OCI-LY1 (cell line): ENCODE measurements around the gene IAH1.
A peak's percentile ranks its signal among the peaks of the same experiment; 100 is the strongest.

Source experiments
- H2AFZ ChIP-seq: fragments of 200-600 bp; sonication (generic), shearing (Covaris generic); 2 replicates; pipeline ENCODE4 v1.6.0; 2014; ENCODE audit warnings: antibody characterized with exemption, mild to moderate bottlenecking, low read length
- H3F3A ChIP-seq: fragments of 200-600 bp; sonication (generic), shearing (Covaris generic); 2 replicates; pipeline ENCODE4 v1.6.0; 2014; ENCODE audit warnings: mild to moderate bottlenecking, antibody characterized with exemption, low read length, moderate library complexity; ENCODE audit not compliant: insufficient read depth
- H3K27ac ChIP-seq: fragments of 200-600 bp; sonication (generic); 2 replicates; pipeline ENCODE4 v1.5.1; 2014; ENCODE audit warnings: low read length, mixed run types, mild to moderate bottlenecking, low read depth; ENCODE audit not compliant: poor library complexity, severe bottlenecking
- H3K27me3 ChIP-seq: fragments of 200-600 bp; sonication (generic); 2 replicates; pipeline ENCODE4 v1.6.0; 2014; ENCODE audit warnings: antibody characterized with exemption, mild to moderate bottlenecking, low read length, moderate library complexity; ENCODE audit not compliant: insufficient read depth
- H3K36me3 ChIP-seq: fragments of 200-600 bp; sonication (generic); 2 replicates; pipeline ENCODE4 v1.6.1; 2014; ENCODE audit warnings: mild to moderate bottlenecking, antibody characterized with exemption, low read length, moderate library complexity, mixed read lengths; ENCODE audit not compliant: insufficient read depth
- H3K4me1 ChIP-seq: fragments of 200-600 bp; sonication (generic); 2 replicates; pipeline ENCODE4 v1.5.1; 2014; ENCODE audit warnings: mild to moderate bottlenecking, low read length, moderate library complexity; ENCODE audit not compliant: insufficient read depth, severe bottlenecking
- H3K4me2 ChIP-seq: fragments of 200-600 bp; sonication (generic), shearing (Covaris generic); 2 replicates; pipeline ENCODE4 v1.6.1; 2014; ENCODE audit warnings: low read length
- H3K4me3 ChIP-seq: fragments of 200-600 bp; sonication (generic); 2 replicates; pipeline ENCODE4 v1.5.1; 2014; ENCODE audit warnings: low read length, low read depth, mild to moderate bottlenecking, mixed read lengths; ENCODE audit not compliant: poor library complexity, severe bottlenecking
- H3K79me2 ChIP-seq: fragments of 200-600 bp; shearing (Covaris generic); 2 replicates; pipeline ENCODE4 v1.6.1; 2016; ENCODE audit warnings: mixed run types, low read length, mixed read lengths; ENCODE audit not compliant: insufficient read depth
- H3K9ac ChIP-seq: fragments of 200-600 bp; sonication (generic), shearing (Covaris generic); 2 replicates; pipeline ENCODE4 v1.6.1; 2014; ENCODE audit warnings: mild to moderate bottlenecking, low read length, mixed read lengths
- H3K9me2 ChIP-seq: fragments of 200-600 bp; sonication (generic), shearing (Covaris generic); 2 replicates; pipeline ENCODE4 v1.6.1; 2014; ENCODE audit warnings: low read depth, mild to moderate bottlenecking, low read length, mixed read lengths
- H3K9me3 ChIP-seq: fragments of 200-600 bp; shearing (Covaris generic); 2 replicates; pipeline ENCODE4 v1.6.1; 2014; ENCODE audit warnings: low read length, mixed read lengths
- H4K20me1 ChIP-seq: fragments of 200-600 bp; sonication (generic), shearing (Covaris generic); 2 replicates; pipeline ENCODE4 v1.6.0; 2016; ENCODE audit warnings: mild to moderate bottlenecking, low read length; ENCODE audit not compliant: insufficient read depth
- CTCF ChIP-seq: fragments of 200-600 bp; sonication (generic), shearing (Covaris generic); IDR thresholded peaks from 2 replicates; pipeline ENCODE4 v1.5.1; 2017; ENCODE audit warnings: mild to moderate bottlenecking, antibody characterized with exemption, low read length, moderate library complexity, mixed read lengths
- EZH2 ChIP-seq: fragments of 200-600 bp; sonication (generic), shearing (Covaris generic); IDR thresholded peaks from 2 replicates; pipeline ENCODE4 v1.8.0; 2017; ENCODE audit warnings: borderline replicate concordance, mixed run types, mild to moderate bottlenecking, antibody characterized with exemption, low read length, moderate library complexity, mixed read lengths

IAH1 gene

GRCh38 chr2:9536504-9536903 lies 62.2 kb downstream of the IAH1 start:
- no peak for TF ChIP-seq CTCF
- no peak for TF ChIP-seq EZH2
- H3K27ac ChIP-seq: no peak overlapping the region
- H3K27me3 ChIP-seq: no peaks in the 10 kb centered on the region
- no peaks in the 10 kb centered on the region for H3K9me2 ChIP-seq
- peaks cover 57% of the 10 kb centered on the region for H3K36me3 ChIP-seq
- peaks cover 22% of the 10 kb centered on the region for H3K79me2 ChIP-seq
- H3K4me1 ChIP-seq: peaks cover 44% of the 10 kb centered on the region
- no peak overlapping the region for H3K9ac ChIP-seq
- no peaks in the 10 kb centered on the region for H4K20me1 ChIP-seq
- H3F3A ChIP-seq: no peaks in the 10 kb centered on the region
- H3K9me3 ChIP-seq: no peaks in the 10 kb centered on the region
- H2AFZ ChIP-seq: no peak overlapping the region
- H3K4me2 ChIP-seq: no peak overlapping the region
- H3K4me3 ChIP-seq: no peak overlapping the region

- H3K4me2 ChIP-seq: peak overlapping the region; percentile 20; the same call in 1 of the 2 replicates
- TF ChIP-seq EZH2: no peak
- TF ChIP-seq CTCF: no peak
- H2AFZ ChIP-seq: no peak overlapping the region
- no peak overlapping the region for H3K4me3 ChIP-seq
- no peaks in the 10 kb centered on the region for H4K20me1 ChIP-seq
- H3K9me3 ChIP-seq: no peaks in the 10 kb centered on the region
- no peaks in the 10 kb centered on the region for H3K9me2 ChIP-seq
- H3K27ac ChIP-seq: peak overlapping the region; percentile 46
- peaks cover 55% of the 10 kb centered on the region for H3K4me1 ChIP-seq
- H3K36me3 ChIP-seq: peaks cover 55% of the 10 kb centered on the region
- no peak overlapping the region for H3K9ac ChIP-seq
- H3K27me3 ChIP-seq: no peaks in the 10 kb centered on the region
- peaks cover 32% of the 10 kb centered on the region for H3K79me2 ChIP-seq
- no peaks in the 10 kb centered on the region for H3F3A ChIP-seq
These were observed 63.7 kb downstream of the IAH1 start for GRCh38 chr2:9538000-9538507.
